Measurements from ENCODE around the gene AGAP2.

DNA sequence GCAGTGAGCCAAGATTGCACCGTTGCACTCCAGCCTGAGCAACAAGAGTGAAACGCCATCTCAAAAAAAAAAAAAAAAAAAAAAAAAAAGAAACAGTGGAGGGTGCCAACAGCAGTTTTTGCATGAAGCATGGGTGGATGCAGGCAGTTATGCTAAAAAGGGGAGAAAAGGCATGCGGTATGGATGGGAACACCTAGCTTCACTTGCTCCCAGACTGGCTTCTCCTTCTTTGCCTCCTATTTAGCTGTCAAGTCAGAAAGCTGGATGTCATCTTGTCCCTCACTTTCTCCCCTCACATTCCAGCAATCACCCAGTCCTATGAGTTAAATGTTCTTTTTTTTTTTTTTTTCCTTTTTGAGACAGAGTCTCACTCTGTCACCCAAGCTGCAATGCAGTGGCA, 36.5 kb upstream of the AGAP2 start:
- TF ChIP-seq, protein P1, sequence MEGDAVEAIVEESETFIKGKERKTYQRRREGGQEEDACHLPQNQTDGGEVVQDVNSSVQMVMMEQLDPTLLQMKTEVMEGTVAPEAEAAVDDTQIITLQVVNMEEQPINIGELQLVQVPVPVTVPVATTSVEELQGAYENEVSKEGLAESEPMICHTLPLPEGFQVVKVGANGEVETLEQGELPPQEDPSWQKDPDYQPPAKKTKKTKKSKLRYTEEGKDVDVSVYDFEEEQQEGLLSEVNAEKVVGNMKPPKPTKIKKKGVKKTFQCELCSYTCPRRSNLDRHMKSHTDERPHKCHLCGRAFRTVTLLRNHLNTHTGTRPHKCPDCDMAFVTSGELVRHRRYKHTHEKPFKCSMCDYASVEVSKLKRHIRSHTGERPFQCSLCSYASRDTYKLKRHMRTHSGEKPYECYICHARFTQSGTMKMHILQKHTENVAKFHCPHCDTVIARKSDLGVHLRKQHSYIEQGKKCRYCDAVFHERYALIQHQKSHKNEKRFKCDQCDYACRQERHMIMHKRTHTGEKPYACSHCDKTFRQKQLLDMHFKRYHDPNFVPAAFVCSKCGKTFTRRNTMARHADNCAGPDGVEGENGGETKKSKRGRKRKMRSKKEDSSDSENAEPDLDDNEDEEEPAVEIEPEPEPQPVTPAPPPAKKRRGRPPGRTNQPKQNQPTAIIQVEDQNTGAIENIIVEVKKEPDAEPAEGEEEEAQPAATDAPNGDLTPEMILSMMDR (IDR thresholded peaks at IDR 0.05), result no peak
- TF ChIP-seq POLR2A (IDR thresholded peaks at IDR 0.05) (no peak), EP300 (IDR thresholded peaks at IDR 0.05) (no peak), POLR2AphosphoS5 (IDR thresholded peaks at IDR 0.05) (no peak)
